Suprapubic skin (tissue), 4 donors: ENCODE measurements around the gene SNRPB. TPM values are rescaled to one million over a fixed set of nuclear protein-coding genes. Genes with fewer than 3 reads are reported as not detected.

Experiments used
- DNase-seq, 2 donors: peaks; one replicate each; pipeline ENCODE4 v3.0.0-alpha.2; 2019; ENCODE audit warnings: low spot score in 2 of 2
- H3K27ac ChIP-seq: fragments of 200-600 bp; sonication (generic); one replicate; pipeline ENCODE4 v1.5.1; 2019
- H3K27me3 ChIP-seq: fragments of 200-600 bp; sonication (generic); one replicate; pipeline ENCODE4 v1.5.1; 2019
- H3K36me3 ChIP-seq: fragments of 200-600 bp; sonication (generic); one replicate; pipeline ENCODE4 v1.5.1; 2019
- H3K4me1 ChIP-seq: fragments of 200-600 bp; sonication (generic); one replicate; pipeline ENCODE4 v1.5.1; 2019
- H3K4me3 ChIP-seq: fragments of 200-600 bp; sonication (generic); one replicate; pipeline ENCODE4 v1.5.1; 2019; ENCODE audit warnings: mild to moderate bottlenecking
- H3K9me3 ChIP-seq: fragments of 200-600 bp; sonication (generic); one replicate; pipeline ENCODE4 v1.5.1; 2019
- EP300 ChIP-seq: sonication (generic); formaldehyde crosslinking; IDR thresholded peaks from one replicate; pipeline ENCODE4 v1.6.1; 2017; ENCODE audit warnings: antibody characterized with exemption
- POLR2A ChIP-seq, 2 donors: fragments of 450-650 bp; IDR thresholded peaks; one replicate each; pipeline ENCODE4 v1.6.1; 2017; ENCODE audit warnings: antibody characterized with exemption in 2 of 2, mild to moderate bottlenecking in 2 of 2, moderate library complexity in 2 of 2
- POLR2AphosphoS5 ChIP-seq, 3 donors: sonication (generic); formaldehyde crosslinking; IDR thresholded peaks; one replicate each; pipeline ENCODE4 v1.6.1; 2017; ENCODE audit warnings: antibody characterized with exemption in 3 of 3
- WGBS: methylation state at CpG from one replicate; pipeline ENCODE4 v1.1.5; 2018; 5-methylcytosine and 5-hydroxymethylcytosine counted together
- total RNA-seq, 4 donors: library from RNA; depleted of rRNA; stranded (reverse); fragments of >200 nt; gene quantifications; one replicate each; pipeline ENCODE4 v1.1.0, GENCODE V29; 2016
- TF ChIP-seq, protein P1 (sequence below), 2 donors: fragments of 200-600 bp in 1 of 2; fragments of 450-650 bp in 1 of 2; sonication (generic) in 1 of 2; IDR thresholded peaks; one replicate each; pipeline ENCODE4 v1.5.1; 2016 to 2019; ENCODE audit warnings: antibody characterized with exemption in 2 of 2, mild to moderate bottlenecking in 1 of 2, moderate library complexity in 1 of 2

SNRPB gene
- total RNA-seq, 4 donors from 2014 or later = 133 to 250 (median 221) TPM

DNA sequence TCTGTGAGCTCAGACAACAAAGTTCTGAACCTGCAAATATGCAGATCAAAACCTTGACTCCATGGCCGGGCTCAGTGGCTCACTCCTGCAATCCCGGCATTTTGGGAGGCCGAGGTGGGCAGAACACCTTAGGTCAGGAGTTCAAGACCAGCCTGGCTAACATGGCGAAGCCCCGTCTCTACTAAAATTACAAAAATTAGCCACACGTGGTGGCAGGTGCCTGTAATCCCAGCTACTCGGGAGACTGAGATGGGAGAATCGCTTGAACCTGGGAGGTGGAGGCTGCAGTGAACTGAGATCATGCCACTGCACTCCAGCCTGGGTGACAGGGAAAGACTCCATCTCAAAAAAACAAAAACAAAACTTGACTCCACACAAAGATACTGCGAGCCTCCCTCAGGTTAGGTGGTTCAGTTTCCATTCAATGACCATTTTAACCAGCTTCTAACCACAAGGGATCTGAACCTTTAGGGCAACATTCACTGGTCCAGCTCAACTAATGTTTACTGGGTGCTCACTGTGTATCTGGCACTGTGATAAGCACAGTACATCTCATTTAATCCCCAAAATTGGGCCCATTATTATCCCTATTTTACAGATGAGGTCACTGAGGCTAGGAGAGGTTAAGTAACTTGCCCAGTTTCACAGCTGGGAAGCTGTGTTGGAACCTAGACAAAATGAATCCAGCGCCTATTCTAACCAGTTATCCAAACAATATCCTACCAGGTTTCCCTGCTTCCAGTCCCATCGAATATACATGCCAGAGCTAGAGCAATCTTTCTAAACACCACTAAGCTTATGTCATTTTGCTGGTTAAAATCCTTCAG is 1.8 kb downstream of the SNRPB start:
- Histone ChIP-seq H3K9me3 (no peaks in the 10 kb centered on the region), H3K27ac (no peak overlapping the region), H3K4me3 (peak overlapping the region; percentile 78), H3K4me1 (peaks cover 21% of the 10 kb centered on the region), H3K27me3 (no peaks in the 10 kb centered on the region), H3K36me3 (peaks cover 39% of the 10 kb centered on the region)
- TF ChIP-seq, protein P1, sequence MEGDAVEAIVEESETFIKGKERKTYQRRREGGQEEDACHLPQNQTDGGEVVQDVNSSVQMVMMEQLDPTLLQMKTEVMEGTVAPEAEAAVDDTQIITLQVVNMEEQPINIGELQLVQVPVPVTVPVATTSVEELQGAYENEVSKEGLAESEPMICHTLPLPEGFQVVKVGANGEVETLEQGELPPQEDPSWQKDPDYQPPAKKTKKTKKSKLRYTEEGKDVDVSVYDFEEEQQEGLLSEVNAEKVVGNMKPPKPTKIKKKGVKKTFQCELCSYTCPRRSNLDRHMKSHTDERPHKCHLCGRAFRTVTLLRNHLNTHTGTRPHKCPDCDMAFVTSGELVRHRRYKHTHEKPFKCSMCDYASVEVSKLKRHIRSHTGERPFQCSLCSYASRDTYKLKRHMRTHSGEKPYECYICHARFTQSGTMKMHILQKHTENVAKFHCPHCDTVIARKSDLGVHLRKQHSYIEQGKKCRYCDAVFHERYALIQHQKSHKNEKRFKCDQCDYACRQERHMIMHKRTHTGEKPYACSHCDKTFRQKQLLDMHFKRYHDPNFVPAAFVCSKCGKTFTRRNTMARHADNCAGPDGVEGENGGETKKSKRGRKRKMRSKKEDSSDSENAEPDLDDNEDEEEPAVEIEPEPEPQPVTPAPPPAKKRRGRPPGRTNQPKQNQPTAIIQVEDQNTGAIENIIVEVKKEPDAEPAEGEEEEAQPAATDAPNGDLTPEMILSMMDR (IDR thresholded peaks at IDR 0.05) = no peak
- TF ChIP-seq POLR2A (IDR thresholded peaks at IDR 0.05) (no peak), POLR2AphosphoS5 (IDR thresholded peaks at IDR 0.05) (no peak), EP300 (no peak)
- DNase-seq = no peak
- WGBS = 77% methylated on average over 11 of the region's 11 CpGs

DNA sequence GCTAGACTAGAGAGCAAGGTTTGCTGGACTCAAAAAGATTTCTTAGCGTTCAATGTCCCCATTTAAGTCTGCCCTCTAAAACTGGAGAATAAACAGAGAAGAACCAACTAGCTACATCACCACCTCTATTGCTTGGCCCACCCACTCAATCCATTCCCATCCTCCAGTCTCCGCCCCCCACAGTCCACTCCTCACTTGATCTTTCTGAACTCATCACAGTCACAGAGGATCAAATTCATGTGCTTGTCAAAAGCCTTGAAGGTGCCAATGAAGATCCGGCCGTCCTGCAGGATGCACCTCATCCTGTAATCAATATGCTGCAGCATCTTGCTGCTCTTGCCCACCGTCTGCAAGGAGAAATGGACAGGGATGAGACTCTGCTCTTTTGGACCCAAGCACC is 3.2 kb downstream of the SNRPB start:
- H3K4me1 ChIP-seq = peaks cover 21% of the 10 kb centered on the region
- WGBS = 86% methylated on average over 5 of the region's 5 CpGs
- no peak overlapping the region for H3K27ac ChIP-seq
- no peaks in the 10 kb centered on the region for H3K27me3 ChIP-seq
- no peak overlapping the region for H3K4me3 ChIP-seq
- no peak for DNase-seq
- TF ChIP-seq POLR2A (IDR thresholded peaks at IDR 0.05) (no peak), POLR2AphosphoS5 (IDR thresholded peaks at IDR 0.05) (no peak), EP300 (no peak)
- TF ChIP-seq, protein P1 (IDR thresholded peaks at IDR 0.05) = no peak
- H3K9me3 ChIP-seq = no peaks in the 10 kb centered on the region
- H3K36me3 ChIP-seq = peaks cover 53% of the 10 kb centered on the region

DNA sequence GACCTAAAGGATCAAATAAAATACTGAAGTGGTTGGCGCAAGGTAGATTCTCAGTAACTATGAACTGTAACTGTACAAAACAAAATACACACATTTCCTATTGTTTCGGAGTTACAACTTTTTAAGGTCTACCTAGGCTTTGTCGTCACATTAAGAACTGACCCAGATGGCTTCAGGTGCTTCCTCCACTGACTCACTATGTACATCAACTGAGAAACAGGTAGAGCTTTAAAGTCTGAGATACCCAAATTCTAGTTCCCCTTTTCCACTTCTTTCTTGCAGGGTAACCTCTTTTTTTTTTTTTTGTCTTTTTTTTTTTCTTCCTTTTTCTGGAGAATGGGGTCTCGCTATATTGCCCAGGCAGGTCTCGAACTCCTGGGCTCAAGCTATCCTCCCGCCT is 5.5 kb downstream of the SNRPB start:
- no peak overlapping the region for H3K4me3 ChIP-seq
- H3K27ac ChIP-seq = no peak overlapping the region
- WGBS = 97% methylated on average over 6 of the region's 6 CpGs
- DNase-seq = no peak
- H3K27me3 ChIP-seq = no peaks in the 10 kb centered on the region
- peaks cover 21% of the 10 kb centered on the region for H3K4me1 ChIP-seq
- no peaks in the 10 kb centered on the region for H3K9me3 ChIP-seq
- TF ChIP-seq POLR2AphosphoS5 (IDR thresholded peaks at IDR 0.05) (no peak), EP300 (no peak), POLR2A (IDR thresholded peaks at IDR 0.05) (no peak)
- TF ChIP-seq, protein P1 (IDR thresholded peaks at IDR 0.05) = no peak
- peaks cover 76% of the 10 kb centered on the region for H3K36me3 ChIP-seq

DNA sequence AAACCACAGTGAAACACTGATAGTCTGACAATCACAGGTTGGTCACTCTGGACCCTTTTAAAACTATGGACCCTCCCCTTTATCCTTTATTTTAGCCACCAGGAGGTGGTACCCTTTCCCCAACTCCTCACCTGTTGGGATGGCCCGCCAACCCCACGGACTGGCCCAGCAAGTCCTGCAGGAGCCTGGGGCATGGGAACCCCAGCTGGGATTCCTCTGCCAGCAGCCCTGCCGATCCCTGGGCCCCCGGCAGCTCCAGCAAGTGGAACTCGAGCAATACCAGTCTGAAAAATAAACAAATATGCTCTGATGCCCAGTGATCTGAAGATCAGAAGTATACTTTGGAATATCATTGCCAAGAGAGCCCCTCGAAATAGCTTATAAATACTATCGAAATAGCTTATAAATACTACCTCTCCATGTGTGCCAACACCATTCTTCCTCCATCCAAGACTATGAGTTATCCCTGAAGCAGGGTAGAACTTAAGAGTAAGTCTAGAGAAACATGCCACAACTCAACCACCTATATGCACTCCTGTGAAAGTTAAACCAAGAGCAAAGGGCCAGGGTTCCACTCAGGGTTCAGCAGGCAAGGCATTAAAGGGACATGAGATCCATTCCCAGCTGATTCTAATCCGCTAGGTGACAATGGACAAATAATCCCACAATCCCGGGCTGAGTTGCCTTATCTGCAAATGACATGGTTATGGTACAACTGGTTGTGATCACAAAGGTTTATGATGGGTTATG is 6.8 kb downstream of the SNRPB start:
- peaks cover 83% of the 10 kb centered on the region for H3K36me3 ChIP-seq
- no peaks in the 10 kb centered on the region for H3K9me3 ChIP-seq
- DNase-seq = no peak
- peaks cover 10% of the 10 kb centered on the region for H3K4me1 ChIP-seq
- no peaks in the 10 kb centered on the region for H3K27me3 ChIP-seq
- H3K27ac ChIP-seq = no peak overlapping the region
- 72% methylated on average over 9 of the region's 9 CpGs for WGBS
- no peak overlapping the region for H3K4me3 ChIP-seq
- no peak for TF ChIP-seq POLR2A (IDR thresholded peaks at IDR 0.05)
- no peak for TF ChIP-seq EP300
- no peak for TF ChIP-seq POLR2AphosphoS5 (IDR thresholded peaks at IDR 0.05)
- TF ChIP-seq, protein P1 (IDR thresholded peaks at IDR 0.05) = no peak

DNA sequence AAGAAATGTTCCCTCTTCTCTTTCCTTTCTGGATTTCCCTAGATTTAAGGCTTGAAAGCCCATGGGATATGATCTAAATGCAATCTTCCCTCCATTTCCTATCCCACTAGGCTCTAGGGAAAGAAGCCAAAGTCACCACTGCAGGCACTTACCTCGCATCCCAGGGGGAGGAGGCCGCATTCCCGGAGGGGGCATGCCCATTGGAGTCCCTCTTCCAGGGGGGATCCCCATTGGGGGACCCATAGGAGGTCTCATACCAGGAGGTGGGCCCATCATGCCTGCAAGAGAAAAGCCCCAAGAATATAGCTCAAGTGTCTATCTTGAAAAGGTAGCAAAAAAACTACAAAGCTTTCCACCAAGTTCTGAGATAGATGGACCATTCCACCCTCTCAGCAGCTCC is 8.1 kb downstream of the SNRPB start:
- Histone ChIP-seq H3K27ac (no peak overlapping the region), H3K27me3 (no peaks in the 10 kb centered on the region), H3K36me3 (peaks cover 84% of the 10 kb centered on the region), H3K9me3 (no peaks in the 10 kb centered on the region), H3K4me1 (no peaks in the 10 kb centered on the region), H3K4me3 (no peak overlapping the region)
- TF ChIP-seq, protein P1 (IDR thresholded peaks at IDR 0.05) = no peak
- TF ChIP-seq EP300 (no peak), POLR2A (IDR thresholded peaks at IDR 0.05) (no peak), POLR2AphosphoS5 (IDR thresholded peaks at IDR 0.05) (no peak)
- no peak for DNase-seq
- 93% methylated on average over 3 of the region's 3 CpGs for WGBS
